GM18867 (cell line): ENCODE measurements around the gene CPN2.

Source experiments
- ATAC-seq: cut with Tn5 transposase; IDR thresholded peaks from one replicate; pipeline ENCODE4 v1.9.1; 2021; ENCODE audit warnings: mild to moderate bottlenecking, moderate library complexity; ENCODE audit not compliant: unreplicated experiment

CPN2 gene

GRCh38 chr3:194298331-194299227 is 52.5 kb downstream of the CPN2 start:
- ATAC-seq: no peak

- ATAC-seq: no peak
These were observed 54.5 kb downstream of the CPN2 start for GRCh38 chr3:194296454-194297263.

GRCh38 chr3:194294895-194295214 is 56.3 kb downstream of the CPN2 start:
- no peak for ATAC-seq

GRCh38 chr3:194294199-194294894 is 56.8 kb downstream of the CPN2 start:
- no peak for ATAC-seq

GRCh38 chr3:194293546-194294198 is 57.5 kb downstream of the CPN2 start:
- ATAC-seq: no peak

GRCh38 chr3:194292331-194292730 is 58.8 kb downstream of the CPN2 start:
- ATAC-seq: no peak
